WI38 (cell line): ENCODE measurements around the gene PWWP2B.

Experiments
- H3K4me3 ChIP-seq: 2 replicates; pipeline ENCODE4 v1.5.1; 2011; ENCODE audit warnings: low read depth, mild to moderate bottlenecking, control low read depth, low read length
- TF ChIP-seq, protein P1 (sequence below): IDR thresholded peaks from 2 replicates; pipeline ENCODE4 v1.5.1; 2012; ENCODE audit warnings: low read depth, mild to moderate bottlenecking, control low read depth, low read length

PWWP2B gene

DNA sequence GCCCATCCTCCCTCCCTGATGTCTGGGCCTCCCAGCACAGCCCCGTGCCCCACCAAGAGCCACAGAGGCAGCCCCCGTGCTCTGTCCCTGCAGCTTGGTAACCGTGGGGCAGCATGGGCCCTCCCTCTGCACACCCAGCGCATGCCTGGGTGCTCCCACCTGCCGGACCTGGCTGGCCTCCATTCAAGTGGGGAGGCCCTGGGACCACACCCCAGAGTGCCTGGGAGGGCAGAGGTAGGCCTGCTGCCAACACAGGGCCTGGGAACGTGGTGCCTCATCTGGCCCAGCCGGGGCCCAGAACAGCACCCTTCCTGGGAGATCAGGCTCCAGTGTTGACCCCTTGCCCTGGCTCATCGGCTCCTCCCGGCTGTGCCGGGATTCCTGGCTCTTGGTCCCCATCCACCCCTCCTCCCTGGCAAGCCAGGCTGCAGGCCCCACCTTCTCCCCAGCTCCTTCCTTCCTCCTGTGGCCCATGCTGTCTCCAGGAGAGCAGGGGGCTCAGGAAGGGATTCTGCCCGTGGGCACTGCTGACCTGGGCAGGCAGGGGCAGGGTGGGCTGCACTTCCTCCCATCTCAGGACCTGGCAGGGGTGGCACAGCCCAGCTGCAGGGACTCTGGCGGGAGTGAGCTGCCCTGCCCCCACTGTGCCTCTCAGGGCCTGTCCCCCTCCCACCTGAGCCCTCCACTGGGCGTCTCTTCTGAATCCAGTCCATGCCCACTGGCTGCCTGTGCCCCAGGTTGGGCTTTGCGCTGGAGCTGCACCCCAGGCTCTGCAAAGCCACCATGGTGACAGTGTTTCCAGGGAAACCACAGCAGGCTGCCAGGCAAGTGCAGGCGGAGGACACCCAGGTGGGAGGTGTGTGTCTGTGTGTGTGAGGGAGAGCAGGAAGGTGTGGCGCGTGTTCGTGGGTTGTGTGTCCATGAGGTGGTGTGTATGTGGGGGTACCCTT is 32.6 kb downstream of the PWWP2B start:
- H3K4me3 ChIP-seq, result no peak overlapping the region
- TF ChIP-seq, protein P1, sequence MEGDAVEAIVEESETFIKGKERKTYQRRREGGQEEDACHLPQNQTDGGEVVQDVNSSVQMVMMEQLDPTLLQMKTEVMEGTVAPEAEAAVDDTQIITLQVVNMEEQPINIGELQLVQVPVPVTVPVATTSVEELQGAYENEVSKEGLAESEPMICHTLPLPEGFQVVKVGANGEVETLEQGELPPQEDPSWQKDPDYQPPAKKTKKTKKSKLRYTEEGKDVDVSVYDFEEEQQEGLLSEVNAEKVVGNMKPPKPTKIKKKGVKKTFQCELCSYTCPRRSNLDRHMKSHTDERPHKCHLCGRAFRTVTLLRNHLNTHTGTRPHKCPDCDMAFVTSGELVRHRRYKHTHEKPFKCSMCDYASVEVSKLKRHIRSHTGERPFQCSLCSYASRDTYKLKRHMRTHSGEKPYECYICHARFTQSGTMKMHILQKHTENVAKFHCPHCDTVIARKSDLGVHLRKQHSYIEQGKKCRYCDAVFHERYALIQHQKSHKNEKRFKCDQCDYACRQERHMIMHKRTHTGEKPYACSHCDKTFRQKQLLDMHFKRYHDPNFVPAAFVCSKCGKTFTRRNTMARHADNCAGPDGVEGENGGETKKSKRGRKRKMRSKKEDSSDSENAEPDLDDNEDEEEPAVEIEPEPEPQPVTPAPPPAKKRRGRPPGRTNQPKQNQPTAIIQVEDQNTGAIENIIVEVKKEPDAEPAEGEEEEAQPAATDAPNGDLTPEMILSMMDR, result no peak

DNA sequence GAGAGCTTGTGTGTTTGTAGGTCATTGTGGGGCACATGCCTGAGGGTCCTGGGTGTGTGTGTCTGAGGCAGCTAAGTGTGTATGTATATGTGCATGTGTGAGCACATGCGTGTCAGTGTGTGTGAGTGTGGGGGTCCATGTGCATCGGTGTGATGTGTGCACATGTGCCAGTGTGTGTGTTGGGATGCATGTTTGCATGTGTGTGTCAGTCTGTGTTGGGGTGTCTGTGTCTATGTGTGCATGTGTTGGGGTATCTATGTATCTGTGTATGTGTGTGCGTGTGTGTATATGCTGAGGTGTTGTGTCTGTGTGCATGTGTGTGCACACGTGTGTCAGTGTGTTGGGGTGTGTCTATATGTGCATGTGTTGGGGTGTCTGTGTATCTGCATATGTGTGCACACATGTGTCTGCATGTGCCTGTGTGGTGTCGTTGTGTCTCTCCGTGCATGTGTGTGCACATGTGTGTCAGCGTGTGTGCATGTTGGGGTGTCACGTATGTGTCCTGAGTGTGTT is 33.3 kb downstream of the PWWP2B start:
- H3K4me3 ChIP-seq, result no peak overlapping the region
- TF ChIP-seq, protein P1, result no peak

DNA sequence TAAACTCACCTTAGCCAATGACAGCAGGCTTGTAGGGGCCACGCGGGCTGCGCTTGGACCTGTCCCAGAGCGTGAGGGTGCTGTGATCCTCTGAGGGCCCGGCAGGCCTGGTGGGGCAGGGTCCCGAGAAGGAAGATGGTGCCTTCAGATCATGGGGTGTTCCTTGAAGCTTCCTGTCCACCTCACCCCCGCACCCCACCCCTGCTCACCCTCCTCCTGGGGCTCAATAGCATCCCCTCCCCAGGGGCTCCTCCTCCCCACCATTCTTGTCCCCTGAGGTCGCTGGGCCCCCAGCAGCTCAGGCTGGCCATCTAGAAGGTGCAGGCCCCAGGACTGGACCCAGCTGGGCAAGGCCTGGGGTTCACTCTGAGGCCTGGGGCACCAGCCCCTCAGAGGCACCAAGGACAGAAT is 33.9 kb downstream of the PWWP2B start:
- no peak overlapping the region for H3K4me3 ChIP-seq
- TF ChIP-seq, protein P1, result no peak

DNA sequence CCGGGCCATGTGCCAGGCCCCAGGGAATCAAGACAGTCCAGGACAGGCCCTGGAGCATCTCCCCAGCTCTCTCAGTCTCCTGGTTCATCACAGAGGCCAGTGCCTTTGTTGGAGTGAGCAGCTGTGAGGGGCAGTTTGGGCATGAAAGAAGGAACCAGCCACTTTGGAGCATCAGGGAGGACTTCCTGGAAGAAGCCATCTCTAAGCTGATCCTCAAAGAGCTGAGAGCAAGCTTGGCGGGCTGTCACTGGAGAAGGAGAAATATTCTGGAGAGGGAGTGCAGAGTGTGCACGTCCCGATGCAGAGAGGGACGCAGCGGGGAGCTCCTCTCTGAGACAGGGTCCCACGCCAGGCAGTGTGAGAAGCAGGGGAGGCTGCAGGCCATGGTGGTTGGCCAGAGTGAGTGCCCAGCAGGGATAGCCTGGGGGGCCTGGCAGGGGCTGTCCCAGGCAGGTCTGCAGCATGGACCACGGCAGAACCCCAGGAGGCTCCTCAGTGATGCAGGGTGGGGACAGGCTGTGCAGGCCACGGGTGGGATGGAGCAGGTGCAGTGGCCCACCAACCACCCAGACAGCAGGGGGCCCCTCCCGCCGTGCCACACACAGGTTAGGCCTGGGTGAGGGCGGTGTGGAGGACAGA is 34.7 kb downstream of the PWWP2B start:
- no peak overlapping the region for H3K4me3 ChIP-seq
- TF ChIP-seq, protein P1, result no peak

DNA sequence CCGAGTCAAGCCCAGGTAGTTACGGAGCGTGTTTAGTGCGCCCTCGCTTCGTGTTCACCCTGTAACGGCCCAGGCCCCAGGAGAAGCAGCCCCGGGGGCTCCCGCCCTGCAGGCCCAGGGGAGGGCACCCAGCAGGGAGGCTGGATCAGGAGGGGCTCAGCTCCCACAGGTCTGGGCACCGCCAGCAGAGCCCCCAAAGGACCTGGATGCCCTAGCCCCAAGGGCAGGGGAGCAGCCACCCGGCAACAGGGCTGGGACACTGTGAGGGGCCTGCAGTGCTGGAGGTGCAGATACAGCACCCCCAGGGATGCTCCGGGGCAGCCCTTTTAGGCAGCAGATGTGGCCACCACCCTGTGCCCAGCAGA is 35.2 kb downstream of the PWWP2B start:
- TF ChIP-seq, protein P1, result no peak
- H3K4me3 ChIP-seq, result no peak overlapping the region

DNA sequence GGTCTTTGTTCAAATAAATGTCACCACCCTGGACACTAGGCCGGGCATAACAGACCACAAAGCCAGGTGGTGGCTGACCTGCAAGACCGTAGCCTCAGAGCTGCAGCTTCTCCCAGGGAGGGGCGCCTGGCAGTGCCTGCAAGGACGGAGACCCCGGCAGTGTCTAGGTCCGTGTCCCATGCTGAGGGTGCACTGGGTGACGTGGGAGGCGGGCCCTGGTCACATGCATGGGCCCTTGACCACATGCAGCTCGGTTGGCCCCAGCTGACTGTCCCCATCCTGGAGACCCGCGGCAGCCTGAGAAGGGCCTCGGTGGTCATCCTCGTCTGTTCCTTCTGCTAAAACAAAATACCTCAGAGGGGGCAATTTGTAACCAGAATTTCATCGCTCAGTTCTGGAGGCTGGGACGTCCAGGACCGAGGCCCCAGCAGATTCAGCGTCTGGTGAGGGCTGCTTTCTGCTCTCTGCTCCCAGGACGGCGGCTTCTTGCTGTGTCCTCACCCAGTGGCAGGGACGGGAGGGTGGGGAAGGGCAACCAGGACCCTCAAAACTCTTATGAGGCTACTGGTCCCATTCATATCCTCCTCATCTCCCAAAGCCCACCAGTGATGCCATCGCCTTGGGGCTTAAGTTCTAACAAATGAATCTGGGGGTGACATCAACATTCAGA is 36.8 kb downstream of the PWWP2B start:
- no peak overlapping the region for H3K4me3 ChIP-seq
- TF ChIP-seq, protein P1, result no peak
